ENCODE measurements around the gene GIMAP1. TPM values are rescaled to one million over a fixed set of nuclear protein-coding genes. Genes with fewer than 3 reads are reported as not detected.

GIMAP1 gene
- total RNA-seq, 2 donors from 2014 or later = 3.9 to 4.2 TPM

DNA sequence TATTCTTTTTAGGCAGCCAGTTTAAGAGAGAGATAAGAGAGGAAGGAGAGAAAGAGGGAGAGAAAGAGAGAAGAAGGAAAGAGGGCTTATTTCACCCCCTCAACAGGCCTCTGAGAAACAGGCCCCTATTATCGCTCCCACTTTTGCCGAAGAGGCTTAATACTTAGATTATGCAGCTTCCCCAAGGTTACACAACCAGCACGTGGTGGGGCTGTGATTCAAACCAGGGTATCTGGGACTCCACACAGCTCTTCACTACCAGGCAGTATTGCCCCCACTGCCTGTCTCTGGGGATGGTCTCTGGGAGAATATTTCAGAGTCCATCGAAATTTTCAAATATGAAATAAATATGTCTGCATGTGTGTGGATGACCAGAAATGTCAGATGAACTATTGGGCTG is 3.0 kb downstream of the GIMAP1 start:
- Histone ChIP-seq H3K4me1 (replicated peaks) (no peaks in the 10 kb centered on the region), H3K9me3 (no peaks in the 10 kb centered on the region), H3K27me3 (replicated peaks; ENCODE audit: insufficient read depth) (no peaks in the 10 kb centered on the region), H3K36me3 (no peaks in the 10 kb centered on the region), H3K4me3 (no peak overlapping the region), H3K27ac (no peak overlapping the region)
- intact Hi-C loops (cut with DNase I) = no loop called here
- no peak for DNase-seq (ENCODE audit: low spot score)
- TF ChIP-seq POLR2A (IDR thresholded peaks at IDR 0.05) = no peak
- TF ChIP-seq, protein P1, sequence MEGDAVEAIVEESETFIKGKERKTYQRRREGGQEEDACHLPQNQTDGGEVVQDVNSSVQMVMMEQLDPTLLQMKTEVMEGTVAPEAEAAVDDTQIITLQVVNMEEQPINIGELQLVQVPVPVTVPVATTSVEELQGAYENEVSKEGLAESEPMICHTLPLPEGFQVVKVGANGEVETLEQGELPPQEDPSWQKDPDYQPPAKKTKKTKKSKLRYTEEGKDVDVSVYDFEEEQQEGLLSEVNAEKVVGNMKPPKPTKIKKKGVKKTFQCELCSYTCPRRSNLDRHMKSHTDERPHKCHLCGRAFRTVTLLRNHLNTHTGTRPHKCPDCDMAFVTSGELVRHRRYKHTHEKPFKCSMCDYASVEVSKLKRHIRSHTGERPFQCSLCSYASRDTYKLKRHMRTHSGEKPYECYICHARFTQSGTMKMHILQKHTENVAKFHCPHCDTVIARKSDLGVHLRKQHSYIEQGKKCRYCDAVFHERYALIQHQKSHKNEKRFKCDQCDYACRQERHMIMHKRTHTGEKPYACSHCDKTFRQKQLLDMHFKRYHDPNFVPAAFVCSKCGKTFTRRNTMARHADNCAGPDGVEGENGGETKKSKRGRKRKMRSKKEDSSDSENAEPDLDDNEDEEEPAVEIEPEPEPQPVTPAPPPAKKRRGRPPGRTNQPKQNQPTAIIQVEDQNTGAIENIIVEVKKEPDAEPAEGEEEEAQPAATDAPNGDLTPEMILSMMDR (IDR thresholded peaks at IDR 0.05) = no peak
- no peak for TF ChIP-seq POLR2AphosphoS5 (IDR thresholded peaks at IDR 0.05)
- 85% methylated on average over 4 of the region's 4 CpGs for WGBS

DNA sequence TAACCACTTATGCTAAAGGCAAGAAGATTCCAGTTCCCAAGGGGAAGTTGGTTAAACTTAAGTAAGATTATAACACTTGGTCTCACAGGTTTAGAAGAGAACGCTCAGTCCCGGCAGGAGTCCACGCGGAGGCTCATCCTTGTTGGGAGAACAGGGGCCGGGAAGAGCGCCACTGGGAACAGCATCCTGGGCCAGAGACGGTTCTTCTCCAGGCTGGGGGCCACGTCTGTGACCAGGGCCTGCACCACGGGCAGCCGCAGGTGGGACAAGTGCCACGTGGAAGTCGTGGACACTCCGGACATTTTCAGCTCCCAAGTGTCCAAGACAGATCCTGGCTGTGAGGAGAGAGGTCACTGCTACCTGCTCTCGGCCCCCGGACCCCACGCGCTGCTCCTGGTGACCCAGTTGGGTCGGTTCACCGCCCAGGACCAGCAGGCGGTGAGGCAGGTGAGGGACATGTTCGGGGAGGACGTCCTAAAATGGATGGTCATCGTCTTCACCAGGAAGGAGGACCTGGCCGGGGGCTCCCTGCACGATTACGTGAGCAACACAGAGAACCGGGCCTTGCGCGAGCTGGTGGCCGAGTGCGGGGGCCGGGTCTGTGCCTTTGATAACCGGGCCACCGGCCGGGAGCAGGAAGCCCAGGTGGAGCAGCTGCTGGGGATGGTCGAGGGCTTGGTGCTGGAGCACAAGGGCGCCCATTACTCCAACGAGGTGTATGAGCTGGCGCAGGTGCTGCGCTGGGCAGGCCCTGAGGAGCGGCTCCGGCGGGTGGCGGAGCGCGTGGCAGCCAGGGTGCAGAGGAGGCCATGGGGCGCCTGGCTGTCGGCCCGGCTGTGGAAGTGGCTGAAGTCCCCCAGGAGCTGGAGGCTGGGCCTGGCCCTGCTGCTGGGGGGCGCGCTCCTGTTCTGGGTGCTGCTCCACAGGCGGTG is 3.8 kb downstream of the GIMAP1 start:
- WGBS = 95% methylated on average over 52 of the region's 52 CpGs
- Histone ChIP-seq H3K4me3 (no peak overlapping the region), H3K27me3 (replicated peaks; ENCODE audit: insufficient read depth) (no peaks in the 10 kb centered on the region), H3K27ac (no peak overlapping the region), H3K36me3 (no peaks in the 10 kb centered on the region), H3K9me3 (no peaks in the 10 kb centered on the region), H3K4me1 (replicated peaks) (no peaks in the 10 kb centered on the region)
- intact Hi-C loops (cut with DNase I) = no loop called here
- TF ChIP-seq POLR2A (IDR thresholded peaks at IDR 0.05) (no peak), POLR2AphosphoS5 (IDR thresholded peaks at IDR 0.05) (no peak)
- TF ChIP-seq, protein P1 (IDR thresholded peaks at IDR 0.05) = no peak
- DNase-seq (ENCODE audit: low spot score) = no peak

- H3K4me1 ChIP-seq (replicated peaks) = no peaks in the 10 kb centered on the region
- intact Hi-C loops (cut with DNase I) = no loop called here
- H3K36me3 ChIP-seq = no peaks in the 10 kb centered on the region
- TF ChIP-seq, protein P1 (IDR thresholded peaks at IDR 0.05) = no peak
- TF ChIP-seq POLR2A (IDR thresholded peaks at IDR 0.05) (no peak), POLR2AphosphoS5 (IDR thresholded peaks at IDR 0.05) (no peak)
- no peak overlapping the region for H3K4me3 ChIP-seq
- H3K9me3 ChIP-seq = no peaks in the 10 kb centered on the region
- no peak overlapping the region for H3K27ac ChIP-seq
- no peak for DNase-seq (ENCODE audit: low spot score)
- no peaks in the 10 kb centered on the region for H3K27me3 ChIP-seq (replicated peaks; ENCODE audit: insufficient read depth)
- 85% methylated on average over 11 of the region's 11 CpGs for WGBS
Observed at GRCh38 chr7:150721970-150722373, 5.6 kb downstream of the GIMAP1 start.

DNA sequence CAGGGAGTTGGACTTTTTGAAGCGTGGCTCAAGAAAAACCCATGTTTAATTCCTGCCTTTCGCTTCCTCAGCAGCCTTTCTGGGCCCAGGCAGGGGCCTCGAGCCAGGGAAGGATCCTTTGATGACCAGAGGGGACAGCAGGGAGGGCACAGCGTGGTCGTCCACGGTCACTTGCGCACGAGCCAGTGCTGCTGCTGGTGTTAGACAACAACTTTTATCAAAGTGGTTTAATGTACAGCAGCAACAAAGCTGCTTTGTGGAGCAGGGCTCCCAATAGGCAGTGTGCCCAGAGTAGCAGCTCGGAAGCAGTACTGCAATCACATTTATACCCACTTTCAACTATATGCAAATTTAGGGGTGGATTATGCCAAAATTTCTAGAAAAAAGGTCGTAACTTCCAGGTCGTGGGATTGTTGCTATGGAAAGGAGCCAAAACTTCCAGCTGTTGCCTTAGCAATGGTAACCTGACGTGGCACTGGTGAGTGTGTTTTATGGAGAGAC is 6.1 kb downstream of the GIMAP1 start:
- no peak for TF ChIP-seq POLR2A (IDR thresholded peaks at IDR 0.05)
- TF ChIP-seq, protein P1 (IDR thresholded peaks at IDR 0.05) = no peak
- TF ChIP-seq POLR2AphosphoS5 (IDR thresholded peaks at IDR 0.05) = no peak
- Histone ChIP-seq H3K27me3 (replicated peaks; ENCODE audit: insufficient read depth) (no peaks in the 10 kb centered on the region), H3K4me3 (no peak overlapping the region), H3K36me3 (no peaks in the 10 kb centered on the region), H3K4me1 (replicated peaks) (no peaks in the 10 kb centered on the region), H3K27ac (no peak overlapping the region), H3K9me3 (no peaks in the 10 kb centered on the region)
- intact Hi-C loops (cut with DNase I) = no loop called here
- no peak for DNase-seq (ENCODE audit: low spot score)
- WGBS = 37% methylated on average over 12 of the region's 12 CpGs

All from prostate gland (tissue), 2 donors.